ENCODE measurements around the gene BPIFB4. TPM values are rescaled to one million over a fixed set of nuclear protein-coding genes. Genes with fewer than 3 reads are reported as not detected.

BPIFB4 gene
- polyA plus RNA-seq, 1 of the 3 experiments (the other 2 are of a cell fraction): not detected

- Histone ChIP-seq H2AFZ (ENCODE audit: low read depth) (no peak overlapping the region), H3K27me3 (ENCODE audit: insufficient read depth) (peaks cover 10% of the 10 kb centered on the region), H3F3A (replicated peaks; ENCODE audit: insufficient read depth) (no peaks in the 10 kb centered on the region), H3K9me3 (no peaks in the 10 kb centered on the region), H3K27ac (ENCODE audit: low read depth in 2 of 2, low read length in 1 of 2) (no peak overlapping the region), H3K9ac (no peak overlapping the region), H3K36me3 (replicated peaks in 1 of 2; ENCODE audit: control insufficient read depth in 1 of 2, insufficient read depth in 2 of 2, low read length in 1 of 2) (no peaks in the 10 kb centered on the region), H3K79me2 (ENCODE audit: insufficient read depth) (no peaks in the 10 kb centered on the region), H3K9me2 (no peaks in the 10 kb centered on the region), H3K4me2 (no peak overlapping the region), H3K4me1 (ENCODE audit: control insufficient read depth in 1 of 2, insufficient read depth in 2 of 2, low read depth in 1 of 2, low read length in 1 of 2) (no peaks in the 10 kb centered on the region), H4K20me1 (ENCODE audit: insufficient read depth) (no peaks in the 10 kb centered on the region), H3K4me3 (ENCODE audit: low read depth in 2 of 2, low read length in 1 of 2) (no peak overlapping the region)
- no peak for TF ChIP-seq RAD21 (IDR thresholded peaks at IDR 0.05; ENCODE audit: low read length)
- TF ChIP-seq, protein P1, sequence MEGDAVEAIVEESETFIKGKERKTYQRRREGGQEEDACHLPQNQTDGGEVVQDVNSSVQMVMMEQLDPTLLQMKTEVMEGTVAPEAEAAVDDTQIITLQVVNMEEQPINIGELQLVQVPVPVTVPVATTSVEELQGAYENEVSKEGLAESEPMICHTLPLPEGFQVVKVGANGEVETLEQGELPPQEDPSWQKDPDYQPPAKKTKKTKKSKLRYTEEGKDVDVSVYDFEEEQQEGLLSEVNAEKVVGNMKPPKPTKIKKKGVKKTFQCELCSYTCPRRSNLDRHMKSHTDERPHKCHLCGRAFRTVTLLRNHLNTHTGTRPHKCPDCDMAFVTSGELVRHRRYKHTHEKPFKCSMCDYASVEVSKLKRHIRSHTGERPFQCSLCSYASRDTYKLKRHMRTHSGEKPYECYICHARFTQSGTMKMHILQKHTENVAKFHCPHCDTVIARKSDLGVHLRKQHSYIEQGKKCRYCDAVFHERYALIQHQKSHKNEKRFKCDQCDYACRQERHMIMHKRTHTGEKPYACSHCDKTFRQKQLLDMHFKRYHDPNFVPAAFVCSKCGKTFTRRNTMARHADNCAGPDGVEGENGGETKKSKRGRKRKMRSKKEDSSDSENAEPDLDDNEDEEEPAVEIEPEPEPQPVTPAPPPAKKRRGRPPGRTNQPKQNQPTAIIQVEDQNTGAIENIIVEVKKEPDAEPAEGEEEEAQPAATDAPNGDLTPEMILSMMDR (IDR thresholded peaks at IDR 0.05): peak; percentile 36; the same call in 1 of the 2 replicates
- 4% methylated on average over 4 of the region's 6 CpGs for WGBS (ENCODE audit: low lambda C conversion rate)
- ChIA-PET POLR2A (no interaction called here), CTCF (interaction anchor here (0.8 to 2.1 kb wide), 2 partner anchors 15 to 175 kb away, joined by 3 to 7 read pairs; no protein-coding TSS in a partner anchor)
- no peak for DNase-seq
Measured at GRCh38 chr20:33076662-33077372, 2.6 kb upstream of the BPIFB4 start.

DNA sequence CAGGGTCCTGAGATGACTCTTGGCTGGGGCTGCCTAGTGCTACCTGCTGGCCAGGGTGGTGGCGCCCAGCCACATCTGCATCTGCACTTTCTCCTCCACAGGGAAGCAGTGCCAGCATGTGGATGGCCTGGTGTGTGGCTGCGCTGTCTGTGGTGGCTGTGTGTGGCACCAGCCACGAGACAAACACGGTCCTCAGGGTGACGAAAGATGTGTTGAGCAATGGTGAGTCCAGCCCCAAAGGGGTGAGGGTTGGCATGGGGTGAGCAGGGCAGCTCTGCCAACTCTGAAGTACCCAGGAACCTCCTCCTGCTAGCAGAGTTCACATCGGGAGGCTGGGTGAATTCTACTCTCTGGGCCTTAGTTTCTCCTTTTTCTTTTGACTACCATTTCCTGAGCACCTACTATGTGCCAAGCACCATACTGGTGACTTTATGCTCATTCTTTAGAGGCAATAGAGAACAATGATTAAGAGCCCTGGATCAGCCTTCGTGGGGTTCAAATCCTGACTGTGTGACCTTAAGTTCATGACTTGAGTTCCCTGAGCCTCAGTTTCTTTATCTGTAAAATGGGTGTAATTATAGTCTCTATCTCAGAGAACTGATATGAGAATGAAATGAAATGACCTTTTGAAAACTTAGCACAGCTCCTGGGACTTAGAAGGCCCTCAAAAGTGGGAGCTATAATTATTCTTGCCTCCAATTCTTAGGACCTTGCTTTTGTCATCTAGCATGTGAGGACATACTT is 2.1 kb downstream of the BPIFB4 start:
- DNase-seq: no peak
- H3K4me2 ChIP-seq: no peak overlapping the region
- H3K36me3 ChIP-seq (replicated peaks in 1 of 2; ENCODE audit: control insufficient read depth in 1 of 2, insufficient read depth in 2 of 2, low read length in 1 of 2): no peaks in the 10 kb centered on the region
- ChIA-PET CTCF (interaction anchor here (0.6 kb wide), 1 partner anchor 24 kb away, joined by 3 read pairs; no protein-coding TSS in a partner anchor), POLR2A (no interaction called here)
- no peak overlapping the region for H3K27ac ChIP-seq (ENCODE audit: low read depth in 2 of 2, low read length in 1 of 2)
- H3F3A ChIP-seq (replicated peaks; ENCODE audit: insufficient read depth): no peaks in the 10 kb centered on the region
- H3K4me3 ChIP-seq (ENCODE audit: low read depth in 2 of 2, low read length in 1 of 2): no peak overlapping the region
- H3K9me3 ChIP-seq: no peaks in the 10 kb centered on the region
- H4K20me1 ChIP-seq (ENCODE audit: insufficient read depth): no peaks in the 10 kb centered on the region
- H3K9ac ChIP-seq: no peak overlapping the region
- H2AFZ ChIP-seq (ENCODE audit: low read depth): no peak overlapping the region
- H3K9me2 ChIP-seq: no peaks in the 10 kb centered on the region
- TF ChIP-seq RFX5 (IDR thresholded peaks at IDR 0.05; ENCODE audit: low read length): no peak
- no peak for TF ChIP-seq EP300 (IDR thresholded peaks at IDR 0.05; ENCODE audit: borderline replicate concordance in 1 of 2, low read depth in 1 of 2, low read length in 1 of 2)
- no peak for TF ChIP-seq ELF1 (IDR thresholded peaks at IDR 0.05)
- TF ChIP-seq EZH2phosphoT487 (IDR thresholded peaks at IDR 0.05; ENCODE audit: borderline replicate concordance, low read depth): no peak
- no peaks in the 10 kb centered on the region for H3K79me2 ChIP-seq (ENCODE audit: insufficient read depth)
- H3K4me1 ChIP-seq (ENCODE audit: control insufficient read depth in 1 of 2, insufficient read depth in 2 of 2, low read depth in 1 of 2, low read length in 1 of 2): no peaks in the 10 kb centered on the region
- H3K27me3 ChIP-seq (ENCODE audit: insufficient read depth): peaks cover 20% of the 10 kb centered on the region
- 5% methylated on average over 5 of the region's 7 CpGs for WGBS (ENCODE audit: low lambda C conversion rate)

GRCh38 chr20:33082546-33082945 is 3.1 kb downstream of the BPIFB4 start:
- CTCF ChIA-PET: no interaction called here
- Histone ChIP-seq H3K27ac (ENCODE audit: low read depth in 2 of 2, low read length in 1 of 2) (no peak overlapping the region), H3F3A (replicated peaks; ENCODE audit: insufficient read depth) (no peaks in the 10 kb centered on the region), H4K20me1 (ENCODE audit: insufficient read depth) (no peaks in the 10 kb centered on the region), H3K9ac (no peak overlapping the region), H3K4me2 (no peak overlapping the region), H2AFZ (ENCODE audit: low read depth) (no peak overlapping the region), H3K9me3 (no peaks in the 10 kb centered on the region), H3K4me1 (ENCODE audit: control insufficient read depth in 1 of 2, insufficient read depth in 2 of 2, low read depth in 1 of 2, low read length in 1 of 2) (no peaks in the 10 kb centered on the region), H3K9me2 (no peaks in the 10 kb centered on the region), H3K27me3 (ENCODE audit: insufficient read depth) (peaks cover 30% of the 10 kb centered on the region), H3K79me2 (ENCODE audit: insufficient read depth) (no peaks in the 10 kb centered on the region), H3K36me3 (replicated peaks in 1 of 2; ENCODE audit: control insufficient read depth in 1 of 2, insufficient read depth in 2 of 2, low read length in 1 of 2) (no peaks in the 10 kb centered on the region), H3K4me3 (ENCODE audit: low read depth in 2 of 2, low read length in 1 of 2) (no peak overlapping the region)
- 6% methylated on average over 6 of the region's 6 CpGs for WGBS (ENCODE audit: low lambda C conversion rate)
- POLR2A ChIA-PET: no interaction called here
- no peak for DNase-seq
- TF ChIP-seq, protein P2, sequence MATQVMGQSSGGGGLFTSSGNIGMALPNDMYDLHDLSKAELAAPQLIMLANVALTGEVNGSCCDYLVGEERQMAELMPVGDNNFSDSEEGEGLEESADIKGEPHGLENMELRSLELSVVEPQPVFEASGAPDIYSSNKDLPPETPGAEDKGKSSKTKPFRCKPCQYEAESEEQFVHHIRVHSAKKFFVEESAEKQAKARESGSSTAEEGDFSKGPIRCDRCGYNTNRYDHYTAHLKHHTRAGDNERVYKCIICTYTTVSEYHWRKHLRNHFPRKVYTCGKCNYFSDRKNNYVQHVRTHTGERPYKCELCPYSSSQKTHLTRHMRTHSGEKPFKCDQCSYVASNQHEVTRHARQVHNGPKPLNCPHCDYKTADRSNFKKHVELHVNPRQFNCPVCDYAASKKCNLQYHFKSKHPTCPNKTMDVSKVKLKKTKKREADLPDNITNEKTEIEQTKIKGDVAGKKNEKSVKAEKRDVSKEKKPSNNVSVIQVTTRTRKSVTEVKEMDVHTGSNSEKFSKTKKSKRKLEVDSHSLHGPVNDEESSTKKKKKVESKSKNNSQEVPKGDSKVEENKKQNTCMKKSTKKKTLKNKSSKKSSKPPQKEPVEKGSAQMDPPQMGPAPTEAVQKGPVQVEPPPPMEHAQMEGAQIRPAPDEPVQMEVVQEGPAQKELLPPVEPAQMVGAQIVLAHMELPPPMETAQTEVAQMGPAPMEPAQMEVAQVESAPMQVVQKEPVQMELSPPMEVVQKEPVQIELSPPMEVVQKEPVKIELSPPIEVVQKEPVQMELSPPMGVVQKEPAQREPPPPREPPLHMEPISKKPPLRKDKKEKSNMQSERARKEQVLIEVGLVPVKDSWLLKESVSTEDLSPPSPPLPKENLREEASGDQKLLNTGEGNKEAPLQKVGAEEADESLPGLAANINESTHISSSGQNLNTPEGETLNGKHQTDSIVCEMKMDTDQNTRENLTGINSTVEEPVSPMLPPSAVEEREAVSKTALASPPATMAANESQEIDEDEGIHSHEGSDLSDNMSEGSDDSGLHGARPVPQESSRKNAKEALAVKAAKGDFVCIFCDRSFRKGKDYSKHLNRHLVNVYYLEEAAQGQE (IDR thresholded peaks at IDR 0.05; ENCODE audit: low read depth, low read length): no peak
- TF ChIP-seq RFX5 (IDR thresholded peaks at IDR 0.05; ENCODE audit: low read length) (no peak), GATA2 (CRISPR knock-in tag; IDR thresholded peaks at IDR 0.05) (no peak), POLR2AphosphoS5 (IDR thresholded peaks at IDR 0.05; ENCODE audit: low read depth, low read length) (no peak), TEAD4 (IDR thresholded peaks at IDR 0.05; ENCODE audit: borderline replicate concordance, insufficient read depth) (no peak), GABPA (IDR thresholded peaks at IDR 0.05; ENCODE audit: low read depth) (no peak), NFIC (IDR thresholded peaks at IDR 0.05; ENCODE audit: borderline replicate concordance) (no peak)
- TF ChIP-seq, protein P3, sequence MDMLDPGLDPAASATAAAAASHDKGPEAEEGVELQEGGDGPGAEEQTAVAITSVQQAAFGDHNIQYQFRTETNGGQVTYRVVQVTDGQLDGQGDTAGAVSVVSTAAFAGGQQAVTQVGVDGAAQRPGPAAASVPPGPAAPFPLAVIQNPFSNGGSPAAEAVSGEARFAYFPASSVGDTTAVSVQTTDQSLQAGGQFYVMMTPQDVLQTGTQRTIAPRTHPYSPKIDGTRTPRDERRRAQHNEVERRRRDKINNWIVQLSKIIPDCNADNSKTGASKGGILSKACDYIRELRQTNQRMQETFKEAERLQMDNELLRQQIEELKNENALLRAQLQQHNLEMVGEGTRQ (IDR thresholded peaks at IDR 0.05; ENCODE audit: borderline replicate concordance, low read depth, low read length): no peak
